ENCODE data around the gene C1QL3. TPM values are rescaled to one million over a fixed set of nuclear protein-coding genes. Genes with fewer than 3 reads are reported as not detected.
A peak's percentile ranks its signal among the peaks of the same experiment; 100 is the strongest.

C1QL3 gene
- total RNA-seq, 4 donors from 2014 or later = not detected

- H3K27me3 ChIP-seq = no peaks in the 10 kb centered on the region
- H3K36me3 ChIP-seq = no peaks in the 10 kb centered on the region
- intact Hi-C loops (cut with DNase I; ENCODE audit: low total_unique reads) = no loop called here
- TF ChIP-seq POLR2A (IDR thresholded peaks at IDR 0.05) = no peak
- TF ChIP-seq CTCF (IDR thresholded peaks at IDR 0.05) = no peak
- H3K27ac ChIP-seq = no peak overlapping the region
- no peak overlapping the region for H3K4me3 ChIP-seq
- no peak for DNase-seq
- H3K9me3 ChIP-seq = no peaks in the 10 kb centered on the region
- H3K4me1 ChIP-seq = no peaks in the 10 kb centered on the region
Measured at GRCh38 chr10:16536155-16536554, 14.5 kb upstream of the C1QL3 start.

- intact Hi-C loops (cut with DNase I; ENCODE audit: low total_unique reads) = no loop called here
- TF ChIP-seq CTCF (IDR thresholded peaks at IDR 0.05) = no peak
- TF ChIP-seq POLR2A (IDR thresholded peaks at IDR 0.05) = no peak
- no peak overlapping the region for H3K4me3 ChIP-seq
- H3K9me3 ChIP-seq = no peaks in the 10 kb centered on the region
- H3K36me3 ChIP-seq = no peaks in the 10 kb centered on the region
- no peaks in the 10 kb centered on the region for H3K4me1 ChIP-seq
- DNase-seq = no peak
- no peak overlapping the region for H3K27ac ChIP-seq
- H3K27me3 ChIP-seq = no peaks in the 10 kb centered on the region
Measured at GRCh38 chr10:16529853-16530252, 8.2 kb upstream of the C1QL3 start.

- Histone ChIP-seq H3K27ac (no peak overlapping the region), H3K4me1 (no peaks in the 10 kb centered on the region), H3K9me3 (no peaks in the 10 kb centered on the region), H3K4me3 (no peak overlapping the region), H3K36me3 (no peaks in the 10 kb centered on the region), H3K27me3 (no peaks in the 10 kb centered on the region)
- no peak for DNase-seq
- intact Hi-C loops (cut with DNase I; ENCODE audit: low total_unique reads) = no loop called here
- TF ChIP-seq POLR2A (IDR thresholded peaks at IDR 0.05) (no peak), CTCF (IDR thresholded peaks at IDR 0.05) (no peak)
Measured at GRCh38 chr10:16527452-16527851, 5.8 kb upstream of the C1QL3 start.

GRCh38 chr10:16520900-16521299 is 779 bp downstream of the C1QL3 start:
- Histone ChIP-seq H3K27me3 (peaks cover 7 to 9% of the 10 kb centered on the region in 2 donors), H3K27ac (no peak overlapping the region), H3K4me3 (peak overlapping the region; percentile 11 to 35), H3K36me3 (no peaks in the 10 kb centered on the region), H3K9me3 (no peaks in the 10 kb centered on the region), H3K4me1 (peaks cover 0 to 15% of the 10 kb centered on the region in 2 donors)
- TF ChIP-seq POLR2A (IDR thresholded peaks at IDR 0.05) (no peak), CTCF (IDR thresholded peaks at IDR 0.05) (no peak)
- DNase-seq = no peak
- intact Hi-C loops (cut with DNase I; ENCODE audit: low total_unique reads) = no loop called here

- DNase-seq = no peak
- H3K4me3 ChIP-seq = no peak overlapping the region
- TF ChIP-seq CTCF (IDR thresholded peaks at IDR 0.05) (no peak), POLR2A (IDR thresholded peaks at IDR 0.05) (no peak)
- H3K4me1 ChIP-seq = peaks cover 0 to 15% of the 10 kb centered on the region in 2 donors
- intact Hi-C loops (cut with DNase I; ENCODE audit: low total_unique reads) = no loop called here
- H3K9me3 ChIP-seq = no peaks in the 10 kb centered on the region
- no peaks in the 10 kb centered on the region for H3K36me3 ChIP-seq
- no peak overlapping the region for H3K27ac ChIP-seq
- H3K27me3 ChIP-seq = peaks cover 7 to 9% of the 10 kb centered on the region in 2 donors
Measured at GRCh38 chr10:16519908-16520861, 1.5 kb downstream of the C1QL3 start.

All from uterus (tissue), 4 donors.